ENCODE results near the gene GIT2. TPM values are rescaled to one million over a fixed set of nuclear protein-coding genes. Genes with fewer than 3 reads are reported as not detected.
"Not testable (repeated sequence)": the region's sequence is repeated elsewhere in the genome, so short reads cannot be mapped to it uniquely, and the experiment has no call there.

Gene GIT2
- total and polyA plus RNA-seq, 2 of the 13 experiments (the other 11 are each of a cell fraction or from before 2014, with no cell fraction given): 18.4 to 19.8 TPM

DNA sequence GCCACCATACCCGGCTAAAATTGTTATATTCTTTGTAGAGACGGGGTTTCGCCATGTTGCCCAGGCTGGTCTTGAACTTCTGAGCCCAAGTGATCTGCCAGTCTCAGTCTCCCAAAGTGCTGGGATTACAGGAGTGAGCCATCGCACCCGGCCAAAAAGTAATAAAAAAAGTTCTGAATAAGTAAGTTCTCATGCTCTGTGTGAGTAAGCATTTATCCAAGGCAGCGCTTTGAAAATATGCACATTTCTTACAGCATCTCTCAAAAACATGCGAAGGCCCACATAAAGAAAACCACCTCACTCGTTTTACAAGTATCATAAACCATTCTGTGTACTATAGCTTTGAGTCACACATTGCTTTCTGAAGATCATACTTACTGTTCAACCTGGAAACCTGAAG is 8.6 kb downstream of the GIT2 start (continued):
- TF ChIP-seq, protein P1, sequence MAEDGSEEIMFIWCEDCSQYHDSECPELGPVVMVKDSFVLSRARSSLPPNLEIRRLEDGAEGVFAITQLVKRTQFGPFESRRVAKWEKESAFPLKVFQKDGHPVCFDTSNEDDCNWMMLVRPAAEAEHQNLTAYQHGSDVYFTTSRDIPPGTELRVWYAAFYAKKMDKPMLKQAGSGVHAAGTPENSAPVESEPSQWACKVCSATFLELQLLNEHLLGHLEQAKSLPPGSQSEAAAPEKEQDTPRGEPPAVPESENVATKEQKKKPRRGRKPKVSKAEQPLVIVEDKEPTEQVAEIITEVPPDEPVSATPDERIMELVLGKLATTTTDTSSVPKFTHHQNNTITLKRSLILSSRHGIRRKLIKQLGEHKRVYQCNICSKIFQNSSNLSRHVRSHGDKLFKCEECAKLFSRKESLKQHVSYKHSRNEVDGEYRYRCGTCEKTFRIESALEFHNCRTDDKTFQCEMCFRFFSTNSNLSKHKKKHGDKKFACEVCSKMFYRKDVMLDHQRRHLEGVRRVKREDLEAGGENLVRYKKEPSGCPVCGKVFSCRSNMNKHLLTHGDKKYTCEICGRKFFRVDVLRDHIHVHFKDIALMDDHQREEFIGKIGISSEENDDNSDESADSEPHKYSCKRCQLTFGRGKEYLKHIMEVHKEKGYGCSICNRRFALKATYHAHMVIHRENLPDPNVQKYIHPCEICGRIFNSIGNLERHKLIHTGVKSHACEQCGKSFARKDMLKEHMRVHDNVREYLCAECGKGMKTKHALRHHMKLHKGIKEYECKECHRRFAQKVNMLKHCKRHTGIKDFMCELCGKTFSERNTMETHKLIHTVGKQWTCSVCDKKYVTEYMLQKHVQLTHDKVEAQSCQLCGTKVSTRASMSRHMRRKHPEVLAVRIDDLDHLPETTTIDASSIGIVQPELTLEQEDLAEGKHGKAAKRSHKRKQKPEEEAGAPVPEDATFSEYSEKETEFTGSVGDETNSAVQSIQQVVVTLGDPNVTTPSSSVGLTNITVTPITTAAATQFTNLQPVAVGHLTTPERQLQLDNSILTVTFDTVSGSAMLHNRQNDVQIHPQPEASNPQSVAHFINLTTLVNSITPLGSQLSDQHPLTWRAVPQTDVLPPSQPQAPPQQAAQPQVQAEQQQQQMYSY (CRISPR knock-in tag; IDR thresholded peaks at IDR 0.05): no peak
- TF ChIP-seq ZNF773 (CRISPR knock-in tag; IDR thresholded peaks at IDR 0.05; ENCODE audit: borderline replicate concordance): no peak
- TF ChIP-seq, protein P2, sequence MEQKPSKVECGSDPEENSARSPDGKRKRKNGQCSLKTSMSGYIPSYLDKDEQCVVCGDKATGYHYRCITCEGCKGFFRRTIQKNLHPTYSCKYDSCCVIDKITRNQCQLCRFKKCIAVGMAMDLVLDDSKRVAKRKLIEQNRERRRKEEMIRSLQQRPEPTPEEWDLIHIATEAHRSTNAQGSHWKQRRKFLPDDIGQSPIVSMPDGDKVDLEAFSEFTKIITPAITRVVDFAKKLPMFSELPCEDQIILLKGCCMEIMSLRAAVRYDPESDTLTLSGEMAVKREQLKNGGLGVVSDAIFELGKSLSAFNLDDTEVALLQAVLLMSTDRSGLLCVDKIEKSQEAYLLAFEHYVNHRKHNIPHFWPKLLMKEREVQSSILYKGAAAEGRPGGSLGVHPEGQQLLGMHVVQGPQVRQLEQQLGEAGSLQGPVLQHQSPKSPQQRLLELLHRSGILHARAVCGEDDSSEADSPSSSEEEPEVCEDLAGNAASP (CRISPR knock-in tag; IDR thresholded peaks at IDR 0.05; ENCODE audit: borderline replicate concordance): no peak
- no peak for TF ChIP-seq ZMYM3 (CRISPR knock-in tag; IDR thresholded peaks at IDR 0.05)

DNA sequence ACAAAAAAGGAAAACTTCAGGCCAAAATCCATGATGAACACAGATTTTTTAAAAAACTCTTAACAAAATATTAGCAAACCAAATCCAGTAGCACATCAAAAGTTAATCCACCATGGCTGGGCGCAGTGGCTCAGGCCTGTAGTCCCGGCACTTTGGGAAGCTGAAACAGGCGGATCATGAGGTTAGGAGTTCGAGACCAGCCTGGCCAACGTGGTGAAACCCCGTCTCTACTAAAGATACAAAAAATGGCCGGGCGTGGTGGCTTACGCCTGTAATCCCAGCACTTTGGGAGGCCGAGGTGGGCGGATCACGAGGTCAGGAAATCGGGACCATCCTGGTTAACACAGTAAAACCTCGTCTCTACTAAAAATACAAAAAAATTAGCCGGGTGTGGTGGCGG is 9.9 kb downstream of the GIT2 start:
- BruUV-seq (replicated peaks); H3K9ac ChIP-seq (ENCODE audit: insufficient read depth, low read depth, low read length); CTCF ChIA-PET (ENCODE audit: low intra/inter-chr PET ratio, low total read pairs); H3K27me3 ChIP-seq (ENCODE audit: control insufficient read depth in 1 of 2, insufficient read depth in 2 of 2, low read length in 2 of 2); in situ Hi-C loops (cut with HindIII; ENCODE audit: extremely low pct_ligation_motif_present, low pct_unique_long_range_greater_than_20kb); ATAC-seq; H3K4me2 ChIP-seq (ENCODE audit: low read depth, low read length); H4K20me1 ChIP-seq (ENCODE audit: insufficient read depth, low read length); FAIRE-seq; H3K4me3 ChIP-seq (replicated peaks in 1 of 3; ENCODE audit: insufficient read depth in 1 of 3, low read depth in 2 of 3, low read length in 3 of 3); H3K4me1 ChIP-seq (ENCODE audit: insufficient read depth, low read length); H3K79me2 ChIP-seq (ENCODE audit: insufficient read depth, low read length); H3K27ac ChIP-seq (ENCODE audit: extremely low read length, insufficient read depth, low read length); intact Hi-C loops (cut with micrococcal nuclease; ENCODE audit: unreplicated experiment); H2AFZ ChIP-seq (ENCODE audit: low read length); DNase-seq (ENCODE audit: low spot score); H3K9me3 ChIP-seq (ENCODE audit: low read length); POLR2A ChIA-PET: not testable (repeated sequence)
- 99% methylated on average over 16 of the region's 16 CpGs for WGBS (ENCODE audit: low lambda C conversion rate)
- peaks cover 34 to 67% of the 10 kb centered on the region in 2 experiments for H3K36me3 ChIP-seq (replicated peaks in 1 of 2; ENCODE audit: control insufficient read depth in 1 of 2, insufficient read depth in 2 of 2, low read length in 2 of 2)

Measured in HepG2 (cell line).